NCI-H128 (cell line): ENCODE data around the gene DBF4B.

Experiments used
- DNase-seq: peaks from one replicate; lab custom pipeline; 2025; ENCODE audit not compliant: unreplicated experiment; lab: John Stamatoyannopoulos, UW

DBF4B gene

GRCh38 chr17:44796731-44797130, 88.3 kb downstream of the DBF4B start:
- DNase-seq, result no peak

DNA sequence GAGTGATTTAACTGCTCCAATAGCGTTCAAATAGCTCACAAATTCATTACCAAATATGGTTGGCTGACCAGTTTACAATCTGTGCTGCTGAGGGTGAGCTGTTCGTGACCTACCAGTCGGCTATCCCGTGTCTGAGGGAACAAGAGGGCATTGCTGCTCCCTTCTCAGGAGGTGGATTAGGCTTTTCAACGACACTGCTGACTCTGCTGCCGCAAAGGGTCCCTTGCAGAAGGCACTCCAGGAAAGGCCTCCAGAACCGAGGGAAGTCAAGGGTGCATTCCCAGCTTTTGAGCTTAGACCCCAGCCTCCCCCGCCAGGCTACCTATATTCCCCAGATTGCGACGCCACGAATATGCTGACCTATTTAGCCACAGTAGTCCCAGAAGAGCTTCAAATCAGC, 89.3 kb downstream of the DBF4B start:
- DNase-seq, result no peak

DNA sequence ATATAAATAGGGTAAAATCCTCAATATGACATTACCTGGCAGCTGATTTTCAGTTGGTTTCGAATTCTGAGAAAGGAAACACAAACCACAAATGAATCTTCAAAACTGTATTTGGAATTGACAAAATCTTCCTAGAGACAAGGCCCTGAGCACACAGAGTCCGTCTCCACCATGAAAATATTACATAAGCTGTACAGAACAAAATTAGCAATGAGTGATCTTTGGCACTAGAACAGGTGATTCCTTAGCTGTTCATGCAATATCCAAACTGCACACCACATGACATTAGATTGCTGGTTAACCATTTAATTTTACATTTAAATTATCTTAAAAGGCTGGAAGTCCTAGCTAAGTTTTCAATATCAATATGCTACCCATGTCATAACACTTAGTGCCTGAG, 89.9 kb downstream of the DBF4B start:
- DNase-seq, result no peak
